ENCODE measurements around the gene SC5D. TPM values are rescaled to one million over a fixed set of nuclear protein-coding genes. Genes with fewer than 3 reads are reported as not detected.

Gene SC5D
- total RNA-seq, 1 experiment from 2014 or later: 79.2 TPM

- H3K27ac Mint-ChIP-seq: no peak overlapping the region
- H3K4me1 Mint-ChIP-seq: peaks cover 30% of the 10 kb centered on the region
- no peak overlapping the region for H3K4me3 Mint-ChIP-seq
- H3K9me3 Mint-ChIP-seq: peaks cover 22% of the 10 kb centered on the region
- ATAC-seq: no peak
- CTCF ChIA-PET: interaction anchor here (0.9 to 1.4 kb wide), 2 partner anchors 49 to 56 kb away, joined by 3 read pairs; no protein-coding TSS in a partner anchor
- H3K27me3 Mint-ChIP-seq (ENCODE audit: low read depth): no peaks in the 10 kb centered on the region; the same call in 1 of the 2 replicates
- TF ChIP-seq, protein P1, sequence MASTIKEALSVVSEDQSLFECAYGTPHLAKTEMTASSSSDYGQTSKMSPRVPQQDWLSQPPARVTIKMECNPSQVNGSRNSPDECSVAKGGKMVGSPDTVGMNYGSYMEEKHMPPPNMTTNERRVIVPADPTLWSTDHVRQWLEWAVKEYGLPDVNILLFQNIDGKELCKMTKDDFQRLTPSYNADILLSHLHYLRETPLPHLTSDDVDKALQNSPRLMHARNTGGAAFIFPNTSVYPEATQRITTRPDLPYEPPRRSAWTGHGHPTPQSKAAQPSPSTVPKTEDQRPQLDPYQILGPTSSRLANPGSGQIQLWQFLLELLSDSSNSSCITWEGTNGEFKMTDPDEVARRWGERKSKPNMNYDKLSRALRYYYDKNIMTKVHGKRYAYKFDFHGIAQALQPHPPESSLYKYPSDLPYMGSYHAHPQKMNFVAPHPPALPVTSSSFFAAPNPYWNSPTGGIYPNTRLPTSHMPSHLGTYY (CRISPR knock-in tag; IDR thresholded peaks at IDR 0.05): no peak
- TF ChIP-seq ESRRA (CRISPR knock-in tag; IDR thresholded peaks at IDR 0.05; ENCODE audit: borderline replicate concordance) (no peak), TP53 (CRISPR knock-in tag; IDR thresholded peaks at IDR 0.05) (no peak), NFYB (CRISPR knock-in tag; conservative IDR thresholded peaks at IDR 0.05; ENCODE audit: low read depth) (no peak), CREM (CRISPR knock-in tag; IDR thresholded peaks at IDR 0.05) (no peak)
- TF ChIP-seq, protein P2, sequence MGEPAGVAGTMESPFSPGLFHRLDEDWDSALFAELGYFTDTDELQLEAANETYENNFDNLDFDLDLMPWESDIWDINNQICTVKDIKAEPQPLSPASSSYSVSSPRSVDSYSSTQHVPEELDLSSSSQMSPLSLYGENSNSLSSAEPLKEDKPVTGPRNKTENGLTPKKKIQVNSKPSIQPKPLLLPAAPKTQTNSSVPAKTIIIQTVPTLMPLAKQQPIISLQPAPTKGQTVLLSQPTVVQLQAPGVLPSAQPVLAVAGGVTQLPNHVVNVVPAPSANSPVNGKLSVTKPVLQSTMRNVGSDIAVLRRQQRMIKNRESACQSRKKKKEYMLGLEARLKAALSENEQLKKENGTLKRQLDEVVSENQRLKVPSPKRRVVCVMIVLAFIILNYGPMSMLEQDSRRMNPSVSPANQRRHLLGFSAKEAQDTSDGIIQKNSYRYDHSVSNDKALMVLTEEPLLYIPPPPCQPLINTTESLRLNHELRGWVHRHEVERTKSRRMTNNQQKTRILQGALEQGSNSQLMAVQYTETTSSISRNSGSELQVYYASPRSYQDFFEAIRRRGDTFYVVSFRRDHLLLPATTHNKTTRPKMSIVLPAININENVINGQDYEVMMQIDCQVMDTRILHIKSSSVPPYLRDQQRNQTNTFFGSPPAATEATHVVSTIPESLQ (CRISPR knock-in tag; IDR thresholded peaks at IDR 0.05): no peak
- peaks cover 15% of the 10 kb centered on the region for H3K36me3 Mint-ChIP-seq
- POLR2A ChIA-PET: no interaction called here
- DNase-seq (ENCODE audit: low spot score): no peak
Observed at GRCh38 chr11:121250843-121251242, 41.7 kb upstream of the SC5D start.

DNA sequence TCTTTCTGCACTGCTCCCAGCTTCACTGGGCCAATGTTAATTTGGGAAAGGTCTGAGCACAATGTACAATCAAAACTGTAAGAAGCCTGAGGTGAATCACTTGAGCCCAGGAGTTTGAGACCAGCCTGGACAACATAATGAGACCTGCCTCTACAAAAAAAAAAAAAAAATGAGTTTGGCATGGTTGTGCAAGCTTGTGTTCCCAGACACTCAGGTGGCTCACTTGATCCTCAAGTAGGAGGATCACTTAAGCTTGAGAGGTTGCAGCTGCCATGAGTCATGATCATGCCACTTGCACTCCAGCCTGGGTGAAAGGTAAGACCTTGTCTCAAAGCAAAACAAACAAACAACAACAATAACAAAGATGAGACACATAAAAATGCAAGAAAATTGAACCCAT is 38.6 kb upstream of the SC5D start:
- DNase-seq (ENCODE audit: low spot score) (no peak), ATAC-seq (no peak)
- no peak overlapping the region for H3K27ac Mint-ChIP-seq
- no peak overlapping the region for H3K4me3 Mint-ChIP-seq
- no peaks in the 10 kb centered on the region for H3K27me3 Mint-ChIP-seq (ENCODE audit: low read depth)
- H3K4me1 Mint-ChIP-seq: peaks cover 33% of the 10 kb centered on the region
- peaks cover 22% of the 10 kb centered on the region for H3K9me3 Mint-ChIP-seq
- H3K36me3 Mint-ChIP-seq: peaks cover 15% of the 10 kb centered on the region
- CTCF ChIA-PET: interaction anchor here (1.5 kb wide), 1 partner anchor 59 kb away, joined by 3 read pairs; no protein-coding TSS in a partner anchor
- POLR2A ChIA-PET: interaction anchor here (0.6 kb wide), 1 partner anchor 279 kb away, joined by 3 read pairs; no protein-coding TSS in a partner anchor
- no peak for TF ChIP-seq EMX1 (CRISPR knock-in tag; IDR thresholded peaks at IDR 0.05)
- TF ChIP-seq MYBL2 (CRISPR knock-in tag; IDR thresholded peaks at IDR 0.05): no peak
- TF ChIP-seq PRRX2 (CRISPR knock-in tag; IDR thresholded peaks at IDR 0.05): no peak
- TF ChIP-seq, protein P3, sequence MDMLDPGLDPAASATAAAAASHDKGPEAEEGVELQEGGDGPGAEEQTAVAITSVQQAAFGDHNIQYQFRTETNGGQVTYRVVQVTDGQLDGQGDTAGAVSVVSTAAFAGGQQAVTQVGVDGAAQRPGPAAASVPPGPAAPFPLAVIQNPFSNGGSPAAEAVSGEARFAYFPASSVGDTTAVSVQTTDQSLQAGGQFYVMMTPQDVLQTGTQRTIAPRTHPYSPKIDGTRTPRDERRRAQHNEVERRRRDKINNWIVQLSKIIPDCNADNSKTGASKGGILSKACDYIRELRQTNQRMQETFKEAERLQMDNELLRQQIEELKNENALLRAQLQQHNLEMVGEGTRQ (CRISPR knock-in tag; IDR thresholded peaks at IDR 0.05): no peak
- TF ChIP-seq, protein P4, sequence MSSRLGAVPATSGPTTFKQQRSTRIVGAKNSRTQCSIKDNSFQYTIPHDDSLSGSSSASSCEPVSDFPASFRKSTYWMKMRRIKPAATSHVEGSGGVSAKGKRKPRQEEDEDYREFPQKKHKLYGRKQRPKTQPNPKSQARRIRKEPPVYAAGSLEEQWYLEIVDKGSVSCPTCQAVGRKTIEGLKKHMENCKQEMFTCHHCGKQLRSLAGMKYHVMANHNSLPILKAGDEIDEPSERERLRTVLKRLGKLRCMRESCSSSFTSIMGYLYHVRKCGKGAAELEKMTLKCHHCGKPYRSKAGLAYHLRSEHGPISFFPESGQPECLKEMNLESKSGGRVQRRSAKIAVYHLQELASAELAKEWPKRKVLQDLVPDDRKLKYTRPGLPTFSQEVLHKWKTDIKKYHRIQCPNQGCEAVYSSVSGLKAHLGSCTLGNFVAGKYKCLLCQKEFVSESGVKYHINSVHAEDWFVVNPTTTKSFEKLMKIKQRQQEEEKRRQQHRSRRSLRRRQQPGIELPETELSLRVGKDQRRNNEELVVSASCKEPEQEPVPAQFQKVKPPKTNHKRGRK (CRISPR knock-in tag; IDR thresholded peaks at IDR 0.05; ENCODE audit: borderline replicate concordance): no peak
- no peak for TF ChIP-seq GRHL2 (CRISPR knock-in tag; IDR thresholded peaks at IDR 0.05; ENCODE audit: insufficient replicate concordance, severe bottlenecking)
- TF ChIP-seq, protein P5, sequence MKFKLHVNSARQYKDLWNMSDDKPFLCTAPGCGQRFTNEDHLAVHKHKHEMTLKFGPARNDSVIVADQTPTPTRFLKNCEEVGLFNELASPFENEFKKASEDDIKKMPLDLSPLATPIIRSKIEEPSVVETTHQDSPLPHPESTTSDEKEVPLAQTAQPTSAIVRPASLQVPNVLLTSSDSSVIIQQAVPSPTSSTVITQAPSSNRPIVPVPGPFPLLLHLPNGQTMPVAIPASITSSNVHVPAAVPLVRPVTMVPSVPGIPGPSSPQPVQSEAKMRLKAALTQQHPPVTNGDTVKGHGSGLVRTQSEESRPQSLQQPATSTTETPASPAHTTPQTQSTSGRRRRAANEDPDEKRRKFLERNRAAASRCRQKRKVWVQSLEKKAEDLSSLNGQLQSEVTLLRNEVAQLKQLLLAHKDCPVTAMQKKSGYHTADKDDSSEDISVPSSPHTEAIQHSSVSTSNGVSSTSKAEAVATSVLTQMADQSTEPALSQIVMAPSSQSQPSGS (CRISPR knock-in tag; IDR thresholded peaks at IDR 0.05; ENCODE audit: borderline replicate concordance, low read depth): no peak
- no peak for TF ChIP-seq SOX15 (CRISPR knock-in tag; IDR thresholded peaks at IDR 0.05)
- no peak for TF ChIP-seq GABPB1 (CRISPR knock-in tag; IDR thresholded peaks at IDR 0.05)
- TF ChIP-seq, protein P6, sequence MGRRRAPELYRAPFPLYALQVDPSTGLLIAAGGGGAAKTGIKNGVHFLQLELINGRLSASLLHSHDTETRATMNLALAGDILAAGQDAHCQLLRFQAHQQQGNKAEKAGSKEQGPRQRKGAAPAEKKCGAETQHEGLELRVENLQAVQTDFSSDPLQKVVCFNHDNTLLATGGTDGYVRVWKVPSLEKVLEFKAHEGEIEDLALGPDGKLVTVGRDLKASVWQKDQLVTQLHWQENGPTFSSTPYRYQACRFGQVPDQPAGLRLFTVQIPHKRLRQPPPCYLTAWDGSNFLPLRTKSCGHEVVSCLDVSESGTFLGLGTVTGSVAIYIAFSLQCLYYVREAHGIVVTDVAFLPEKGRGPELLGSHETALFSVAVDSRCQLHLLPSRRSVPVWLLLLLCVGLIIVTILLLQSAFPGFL (CRISPR knock-in tag; IDR thresholded peaks at IDR 0.05; ENCODE audit: borderline replicate concordance): no peak
- TF ChIP-seq TCF7 (CRISPR knock-in tag; IDR thresholded peaks at IDR 0.05; ENCODE audit: low read depth): no peak
- TF ChIP-seq, protein P7, sequence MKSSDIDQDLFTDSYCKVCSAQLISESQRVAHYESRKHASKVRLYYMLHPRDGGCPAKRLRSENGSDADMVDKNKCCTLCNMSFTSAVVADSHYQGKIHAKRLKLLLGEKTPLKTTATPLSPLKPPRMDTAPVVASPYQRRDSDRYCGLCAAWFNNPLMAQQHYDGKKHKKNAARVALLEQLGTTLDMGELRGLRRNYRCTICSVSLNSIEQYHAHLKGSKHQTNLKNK (CRISPR knock-in tag; IDR thresholded peaks at IDR 0.05): no peak
- TF ChIP-seq FOXP1 (CRISPR knock-in tag; IDR thresholded peaks at IDR 0.05; ENCODE audit: borderline replicate concordance): no peak
